ENCODE data around the gene GPR179.

DNA sequence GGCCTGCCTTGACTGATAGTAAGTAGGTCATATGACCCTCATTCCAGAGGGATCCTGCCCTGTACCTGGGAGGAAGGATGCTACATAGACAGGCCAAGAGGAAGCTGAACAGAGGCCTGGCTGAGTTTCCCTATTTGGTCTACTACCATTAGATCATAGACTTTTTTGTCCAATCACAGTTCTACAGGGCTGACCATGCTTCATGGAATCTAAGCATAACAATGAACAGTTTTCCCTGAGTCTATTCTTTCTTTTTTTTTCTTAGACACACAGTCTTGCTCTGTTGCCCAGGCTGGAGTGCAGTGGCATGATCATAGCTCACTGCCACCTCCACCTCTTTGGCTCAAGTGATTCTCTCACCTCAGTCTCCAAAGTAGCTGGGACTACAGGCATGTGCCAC lies 3.9 kb downstream of the GPR179 start:
- TF ChIP-seq EZH2phosphoT487 (IDR thresholded peaks at IDR 0.05; ENCODE audit: borderline replicate concordance): no peak
- TF ChIP-seq, protein P1, sequence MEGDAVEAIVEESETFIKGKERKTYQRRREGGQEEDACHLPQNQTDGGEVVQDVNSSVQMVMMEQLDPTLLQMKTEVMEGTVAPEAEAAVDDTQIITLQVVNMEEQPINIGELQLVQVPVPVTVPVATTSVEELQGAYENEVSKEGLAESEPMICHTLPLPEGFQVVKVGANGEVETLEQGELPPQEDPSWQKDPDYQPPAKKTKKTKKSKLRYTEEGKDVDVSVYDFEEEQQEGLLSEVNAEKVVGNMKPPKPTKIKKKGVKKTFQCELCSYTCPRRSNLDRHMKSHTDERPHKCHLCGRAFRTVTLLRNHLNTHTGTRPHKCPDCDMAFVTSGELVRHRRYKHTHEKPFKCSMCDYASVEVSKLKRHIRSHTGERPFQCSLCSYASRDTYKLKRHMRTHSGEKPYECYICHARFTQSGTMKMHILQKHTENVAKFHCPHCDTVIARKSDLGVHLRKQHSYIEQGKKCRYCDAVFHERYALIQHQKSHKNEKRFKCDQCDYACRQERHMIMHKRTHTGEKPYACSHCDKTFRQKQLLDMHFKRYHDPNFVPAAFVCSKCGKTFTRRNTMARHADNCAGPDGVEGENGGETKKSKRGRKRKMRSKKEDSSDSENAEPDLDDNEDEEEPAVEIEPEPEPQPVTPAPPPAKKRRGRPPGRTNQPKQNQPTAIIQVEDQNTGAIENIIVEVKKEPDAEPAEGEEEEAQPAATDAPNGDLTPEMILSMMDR (conservative IDR thresholded peaks at IDR 0.05; ENCODE audit: low read length): no peak
